ACHN (cell line): Measurements from ENCODE around the gene DPYD.

Experiments used
- DNase-seq: peaks from one replicate; pipeline ENCODE4 v3.0.0-alpha.2; 2015
- in situ Hi-C: cut with HindIII; loops from 2 replicates; pipeline ENCODE4 v1.10.0; 2017; ENCODE audit warnings: low sequenced_read_pairs, low pct_ligation_motif_present, low pct_unique_long_range_greater_than_20kb

Gene DPYD

DNA sequence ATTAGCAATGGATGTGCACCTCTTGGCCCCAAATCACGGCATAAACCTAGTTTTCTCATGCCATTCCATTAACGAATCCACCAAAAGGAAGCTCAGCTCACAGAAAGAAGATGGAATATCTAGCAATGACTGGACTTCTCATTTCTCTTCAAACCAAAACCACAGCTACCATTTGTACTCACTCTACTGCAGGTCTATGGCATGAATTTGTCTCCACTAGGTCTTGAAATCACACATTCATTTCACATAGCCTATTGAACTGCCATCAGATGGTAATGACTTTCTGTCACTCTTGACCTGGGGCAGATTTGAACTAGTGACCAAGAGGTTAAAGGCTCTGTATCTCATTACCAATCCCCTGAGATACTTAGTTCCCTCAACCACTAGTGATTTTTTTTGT, 382.7 kb downstream of the DPYD start:
- DNase-seq, result no peak
- in situ Hi-C loops, result no loop called here

DNA sequence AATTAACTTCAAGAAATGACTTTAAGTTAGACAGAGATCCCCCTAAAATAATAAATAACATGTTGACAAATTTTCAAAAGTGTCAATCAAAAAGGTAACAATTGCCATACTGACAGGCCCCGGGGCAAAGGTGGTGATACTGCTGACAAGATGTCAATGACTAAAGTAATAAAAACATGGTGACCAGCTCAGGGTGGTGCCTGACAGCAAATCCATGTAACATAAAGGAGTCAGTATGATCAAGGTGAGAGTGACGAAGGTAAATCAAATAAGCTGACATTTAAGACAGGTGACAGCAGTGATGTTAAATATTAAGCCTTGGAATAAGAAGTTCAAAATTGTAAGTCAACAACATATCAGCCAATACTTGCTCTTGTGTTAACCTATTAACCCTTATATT, 387.5 kb downstream of the DPYD start:
- in situ Hi-C loops, result no loop called here
- DNase-seq, result no peak

DNA sequence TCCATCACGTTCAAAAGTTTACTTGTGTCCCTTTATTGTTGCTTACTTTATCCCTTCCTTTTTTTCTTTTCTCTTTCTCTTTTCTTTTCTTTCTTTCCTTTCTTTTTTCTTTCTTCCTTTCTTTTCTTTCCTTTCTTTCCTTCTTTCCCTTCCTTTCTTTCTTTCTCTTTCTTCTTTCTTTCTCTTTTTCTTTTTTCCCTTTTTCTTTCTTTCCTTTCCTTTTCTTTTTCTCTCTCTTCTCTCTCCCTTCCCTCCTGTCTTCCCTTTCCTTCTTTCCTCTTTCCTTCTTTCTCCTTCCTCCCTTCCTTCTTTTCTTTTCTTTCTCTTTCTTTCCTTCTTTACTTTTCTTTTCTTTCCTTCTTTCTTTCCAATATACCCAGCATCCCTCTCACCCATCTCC, 391.2 kb downstream of the DPYD start:
- in situ Hi-C loops, result no loop called here
- DNase-seq, result no peak

DNA sequence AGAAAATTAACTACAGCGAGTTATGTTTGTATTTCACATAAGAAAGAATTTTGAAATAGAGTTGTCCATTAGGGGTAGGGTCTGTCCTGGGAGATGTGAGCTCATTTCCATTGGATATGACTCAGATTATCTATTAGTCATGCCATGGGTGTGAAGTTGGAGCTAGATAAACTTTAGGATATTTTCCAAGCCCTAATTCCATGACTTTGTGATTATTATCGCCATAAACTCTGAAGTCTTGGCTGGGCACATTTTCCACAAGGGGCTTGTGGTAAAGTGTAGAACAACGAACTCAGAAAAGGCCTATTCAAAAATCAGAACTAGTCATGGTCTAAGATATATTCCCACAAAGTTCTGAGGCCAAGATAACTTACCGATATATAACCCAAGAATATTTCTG, 396.6 kb downstream of the DPYD start:
- in situ Hi-C loops, result no loop called here
- DNase-seq, result no peak

DNA sequence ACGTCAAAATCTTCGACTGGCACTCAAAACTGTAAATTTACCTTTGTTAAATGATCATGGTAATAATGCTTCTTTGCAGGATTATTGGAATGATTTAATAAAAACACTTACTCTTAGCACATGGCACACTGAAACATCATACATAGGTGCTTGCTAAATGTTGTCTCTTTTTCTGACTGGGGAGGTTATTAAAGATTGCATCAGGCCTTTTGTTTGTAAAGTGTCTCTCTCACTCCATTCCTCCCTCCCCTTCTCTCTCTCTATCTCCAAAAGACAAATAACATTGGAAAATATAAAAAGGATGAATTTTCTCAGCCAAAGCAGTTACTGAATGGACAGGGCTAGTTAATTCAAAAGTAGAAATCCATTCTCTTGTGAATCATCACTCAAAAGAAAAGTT, 404.2 kb downstream of the DPYD start:
- in situ Hi-C loops, result no loop called here
- no peak for DNase-seq

DNA sequence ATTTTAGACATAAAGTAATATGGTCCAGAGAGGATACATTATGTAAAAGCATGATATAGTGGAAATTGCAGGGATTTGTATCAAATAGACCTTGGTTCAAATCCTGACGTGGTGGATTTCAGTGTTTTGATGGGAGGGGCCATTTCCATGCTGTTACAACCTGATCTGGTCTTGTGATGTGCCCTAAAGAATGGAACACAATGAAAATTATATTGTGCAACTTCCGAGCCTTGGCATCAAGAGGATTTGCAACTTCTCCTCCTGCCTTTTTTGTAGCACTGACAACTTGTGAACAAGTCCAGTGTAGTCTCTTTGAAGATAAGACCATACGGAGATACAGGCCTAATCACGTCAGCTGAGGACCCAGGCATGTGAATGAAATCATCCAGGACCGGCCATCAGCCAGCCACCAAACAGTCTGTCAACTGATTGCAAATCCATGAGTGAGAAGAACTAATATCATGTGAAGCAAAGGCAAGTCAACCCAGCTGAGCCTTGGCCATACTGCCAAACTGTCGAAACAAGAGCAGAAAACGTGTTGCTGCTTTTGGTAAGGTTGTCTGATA, 412.1 kb downstream of the DPYD start:
- in situ Hi-C loops, result no loop called here

DNA sequence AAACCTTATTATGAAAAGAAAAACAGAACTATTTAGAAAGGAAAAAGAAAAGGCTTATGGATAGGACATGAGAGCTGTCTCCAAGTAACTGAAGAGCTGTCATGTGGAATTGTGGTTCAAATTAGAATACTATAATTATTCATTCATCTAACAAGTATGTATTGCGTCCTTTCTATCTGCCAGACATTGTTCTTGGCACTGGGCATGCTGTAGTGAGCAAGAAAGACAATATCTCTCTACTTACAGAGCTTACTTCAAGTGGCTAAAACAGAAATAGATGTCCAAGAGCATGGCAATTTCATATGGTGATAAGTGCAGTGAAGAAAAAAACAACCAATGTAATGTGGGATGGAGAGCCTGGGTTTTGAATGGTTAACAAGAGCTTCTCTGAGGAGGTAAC, 413.0 kb downstream of the DPYD start:
- in situ Hi-C loops, result no loop called here
- no peak for DNase-seq

More for the DNA sequence above, 412.1 kb downstream of the DPYD start:
- no peak for DNase-seq

DNA sequence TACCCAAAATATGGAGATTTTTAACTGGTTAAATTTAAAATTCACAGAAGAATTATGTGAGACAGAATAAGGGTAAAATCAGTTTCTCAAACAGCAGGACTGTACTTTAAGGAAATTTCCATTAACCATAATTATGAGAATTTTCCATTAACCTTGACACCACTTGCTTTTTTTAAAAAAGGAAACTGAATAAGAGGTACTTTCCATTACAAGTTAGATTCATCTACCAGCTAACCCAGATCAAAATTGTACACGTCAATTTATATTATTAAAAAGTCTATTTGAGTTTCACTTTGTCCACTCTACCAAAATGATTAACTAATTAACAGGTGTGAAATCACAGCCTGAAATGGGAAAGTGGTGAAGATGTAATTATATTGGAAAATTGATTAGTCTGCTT, 414.5 kb downstream of the DPYD start:
- no peak for DNase-seq
- in situ Hi-C loops, result no loop called here

DNA sequence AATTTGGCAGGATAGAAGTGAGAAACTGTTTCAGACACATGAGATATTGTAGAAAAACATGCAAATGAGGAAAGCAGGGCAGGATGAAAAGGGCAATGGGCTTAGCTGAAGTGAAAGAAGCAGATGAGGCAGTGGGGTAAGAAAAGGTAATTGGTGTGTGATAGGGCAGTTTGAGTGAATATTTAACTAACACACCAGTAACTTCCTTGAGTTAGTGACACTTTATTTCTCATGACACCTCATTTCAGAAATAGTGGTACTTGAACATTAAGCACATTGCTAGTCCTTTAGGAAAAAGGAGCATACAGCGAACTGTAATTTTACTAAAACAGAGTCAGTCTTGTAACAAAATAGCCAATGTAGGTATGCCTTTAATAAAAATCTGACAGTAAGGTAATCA, 415.0 kb downstream of the DPYD start:
- no peak for DNase-seq
- in situ Hi-C loops, result no loop called here

DNA sequence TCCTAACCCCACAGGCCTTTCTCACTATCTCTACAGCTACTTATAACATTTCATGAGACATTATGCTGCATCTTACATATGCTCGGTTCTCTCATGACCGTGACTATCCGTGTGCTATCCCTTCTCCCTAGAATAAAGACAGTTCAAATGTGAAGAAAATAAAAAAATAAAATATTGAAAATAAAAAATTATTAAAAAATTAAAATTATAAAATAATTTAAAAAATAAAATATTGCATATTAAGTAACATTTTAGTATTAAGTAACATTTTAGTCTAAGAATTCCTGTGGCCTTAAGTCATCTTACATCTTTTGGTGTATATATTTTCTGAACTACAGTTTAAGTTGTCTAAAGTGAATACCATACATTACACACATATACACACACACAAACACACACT, 415.5 kb downstream of the DPYD start:
- DNase-seq, result no peak
- in situ Hi-C loops, result no loop called here

DNA sequence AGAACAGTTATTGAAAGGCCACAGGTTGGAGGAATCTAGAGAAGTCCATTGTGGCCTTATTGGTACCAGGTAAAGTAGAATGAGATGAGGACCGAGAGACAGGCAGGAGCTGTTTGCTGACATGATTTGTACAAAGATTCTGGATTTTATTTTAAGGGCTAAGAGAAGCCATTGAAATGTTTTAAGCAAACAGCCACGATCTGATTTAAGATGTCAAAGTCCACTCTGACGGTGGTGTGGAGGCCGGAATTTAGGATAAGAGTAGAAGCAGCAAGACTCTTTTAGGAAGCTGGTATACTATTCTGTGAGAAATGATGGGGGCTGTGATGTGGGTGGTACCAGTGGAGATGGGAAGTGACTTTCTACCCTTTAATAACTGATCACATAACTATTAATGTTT, 418.5 kb downstream of the DPYD start:
- in situ Hi-C loops, result no loop called here
- DNase-seq, result no peak

DNA sequence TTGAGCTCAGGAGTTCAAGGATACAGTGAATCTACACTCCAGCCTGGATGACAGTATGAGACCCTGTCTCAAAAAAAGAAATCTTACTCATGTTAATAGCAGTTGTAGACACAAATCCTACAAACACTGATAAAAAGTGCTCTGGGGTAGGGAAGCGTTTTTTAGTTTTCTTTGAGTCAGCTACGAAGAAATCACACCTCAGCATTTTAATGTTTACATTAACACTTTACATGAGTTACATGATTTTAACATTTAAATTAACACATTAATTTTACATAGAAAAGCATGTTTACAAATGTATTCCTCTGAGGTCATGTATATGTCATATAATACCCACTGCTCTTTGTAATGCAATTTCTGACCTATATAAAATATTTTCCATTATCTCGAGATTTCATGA, 419.2 kb downstream of the DPYD start:
- in situ Hi-C loops, result no loop called here
- DNase-seq, result no peak

DNA sequence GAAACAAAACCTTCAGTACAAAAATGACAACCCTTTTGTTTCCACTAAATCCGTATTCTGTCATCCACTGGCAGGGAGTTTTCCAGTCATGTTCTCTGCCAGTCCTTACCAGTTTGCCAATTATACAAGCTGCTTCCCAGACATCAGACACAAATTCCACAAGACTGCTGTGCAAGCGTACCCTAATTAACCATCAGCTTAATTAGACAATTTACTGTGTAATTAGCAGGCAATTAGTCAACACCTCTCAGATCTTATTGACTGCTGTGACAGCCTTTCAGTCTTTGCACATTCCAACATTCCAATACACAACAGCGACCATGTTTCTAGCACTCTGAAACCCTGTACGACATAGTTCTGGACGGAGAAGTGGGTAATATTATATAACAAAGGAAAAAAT, 420.1 kb downstream of the DPYD start:
- in situ Hi-C loops, result no loop called here
- no peak for DNase-seq

DNA sequence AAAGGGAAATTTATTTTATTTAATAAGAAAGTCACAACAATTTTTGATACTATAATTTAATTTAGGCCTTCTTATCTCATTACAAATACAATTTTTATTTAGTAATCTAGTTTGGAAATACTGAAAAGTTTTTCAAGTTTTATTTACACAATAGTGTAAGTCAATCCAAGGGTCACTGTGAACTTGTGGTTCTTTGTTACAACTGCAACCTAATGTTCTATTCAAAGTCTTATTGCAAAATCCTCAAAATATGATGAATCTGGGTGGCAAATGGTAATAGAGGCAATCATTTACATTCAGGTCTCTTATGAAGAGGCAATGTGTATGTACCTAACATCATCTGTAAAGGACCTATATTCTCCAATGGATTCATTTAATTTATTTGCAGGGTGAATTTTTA, 421.2 kb downstream of the DPYD start:
- in situ Hi-C loops, result no loop called here
- DNase-seq, result no peak

DNA sequence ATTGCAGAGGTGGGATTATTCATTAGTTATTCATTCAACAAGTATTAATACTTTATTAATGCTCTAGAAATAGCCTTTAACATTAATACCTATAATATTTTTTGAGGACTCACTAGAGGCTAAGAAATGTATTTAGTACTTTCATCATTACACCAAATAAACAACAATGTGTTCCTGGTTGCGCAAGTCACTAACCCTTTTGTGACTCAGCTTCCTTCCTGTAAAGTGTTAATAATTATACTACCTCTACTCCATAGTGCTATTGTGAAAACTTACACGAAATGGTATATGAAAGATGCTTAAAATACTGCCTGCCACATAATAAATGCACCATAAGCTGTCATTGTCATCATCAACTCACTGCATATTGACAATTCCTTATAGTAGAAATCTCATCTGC, 431.0 kb downstream of the DPYD start:
- DNase-seq, result peak; percentile 40
- in situ Hi-C loops, result no loop called here

DNA sequence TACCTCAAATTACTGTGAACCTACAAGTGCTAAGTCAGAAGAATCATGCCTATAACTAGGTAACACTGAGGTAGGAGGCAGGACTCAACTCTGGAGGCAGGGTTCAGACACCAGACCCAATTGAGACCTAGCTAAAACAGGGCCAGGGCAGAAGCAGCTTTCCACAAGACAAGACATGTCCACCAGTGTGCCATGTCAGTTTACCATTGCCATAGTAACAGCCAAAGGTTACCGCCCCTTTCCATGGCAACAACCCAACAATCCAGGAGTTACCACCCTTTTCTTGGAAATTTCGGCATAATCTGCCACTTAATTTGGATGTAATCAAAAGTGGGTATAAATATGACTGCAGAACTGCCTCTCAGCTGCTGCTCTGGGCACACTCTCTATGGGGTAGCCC, 432.3 kb downstream of the DPYD start:
- DNase-seq, result no peak
- in situ Hi-C loops, result no loop called here

DNA sequence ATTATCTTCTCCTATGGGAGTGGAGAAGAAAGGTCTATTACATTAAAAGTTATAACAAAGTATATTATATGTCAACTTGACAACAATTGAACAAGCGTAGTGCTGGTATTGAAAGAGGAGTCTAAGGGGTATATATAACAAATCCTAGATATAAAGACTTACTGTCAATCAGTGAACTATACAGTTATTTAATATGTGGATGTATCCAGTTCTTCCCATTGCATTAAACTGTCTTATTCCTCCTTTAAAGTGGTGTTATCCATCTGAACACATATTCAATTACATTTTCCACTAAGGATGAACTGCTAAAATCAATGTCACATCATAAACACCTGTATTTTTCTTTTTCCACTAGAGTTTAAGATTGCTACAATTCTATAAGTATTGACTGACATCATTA, 438.8 kb downstream of the DPYD start:
- in situ Hi-C loops, result no loop called here
- DNase-seq, result no peak

DNA sequence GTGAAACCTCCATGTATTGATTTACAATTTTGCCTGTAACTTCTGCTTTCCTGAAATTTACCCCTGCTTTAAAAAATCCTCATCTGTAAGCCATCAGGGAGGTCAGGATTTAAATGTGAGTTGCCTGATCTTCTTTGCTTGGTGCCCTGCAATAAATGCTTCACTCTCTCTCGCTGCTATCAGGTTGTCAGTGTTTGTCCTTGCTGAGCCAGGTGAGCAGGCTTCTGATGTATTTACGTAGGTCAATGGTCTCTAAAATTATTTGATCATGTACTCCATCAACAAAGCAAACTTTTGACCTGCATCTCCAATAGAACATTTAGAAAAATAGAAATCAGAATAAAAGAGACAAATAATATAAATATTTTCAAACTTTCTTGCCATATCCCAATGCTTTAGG, 453.4 kb downstream of the DPYD start:
- no peak for DNase-seq
- in situ Hi-C loops, result no loop called here

DNA sequence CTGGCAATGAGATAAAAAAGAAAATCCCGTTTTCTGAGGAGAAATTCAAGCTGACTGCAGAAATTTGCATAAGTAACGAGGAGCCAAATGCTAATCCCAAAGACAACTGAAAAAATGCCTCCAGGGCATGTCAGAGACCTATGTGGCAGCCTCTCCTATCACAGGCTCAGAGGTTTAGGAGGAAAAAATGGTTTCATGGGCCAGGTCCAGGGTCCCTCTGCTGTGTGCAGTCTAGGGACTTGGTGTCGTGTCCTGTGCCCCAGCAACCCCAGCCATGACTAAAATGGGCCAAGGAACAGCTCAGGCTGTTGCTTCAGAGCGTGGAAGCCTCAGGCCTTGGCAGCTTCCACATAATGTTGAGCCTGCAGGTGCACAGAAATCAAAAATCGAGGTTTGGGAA, 456.5 kb downstream of the DPYD start:
- no peak for DNase-seq
- in situ Hi-C loops, result no loop called here

DNA sequence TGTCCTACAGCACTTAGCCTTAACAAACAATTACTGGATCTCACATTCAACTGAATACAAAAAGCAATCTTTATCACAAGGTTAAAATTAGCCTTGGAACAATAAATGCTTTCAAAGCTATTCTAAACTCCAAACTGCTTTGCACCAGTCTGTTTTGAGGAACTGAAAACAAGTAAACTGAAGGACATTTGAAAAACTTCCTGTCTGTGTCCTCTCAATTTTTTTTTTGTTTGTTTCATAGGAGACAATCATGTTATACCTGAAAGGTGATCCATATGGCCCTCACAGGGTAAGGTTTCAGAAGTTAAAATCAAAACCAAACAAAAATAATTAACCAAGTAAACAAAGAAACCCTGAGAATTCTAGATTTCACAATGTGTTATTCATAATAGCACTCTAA, 459.1 kb downstream of the DPYD start:
- DNase-seq, result no peak
- in situ Hi-C loops, result no loop called here

DNA sequence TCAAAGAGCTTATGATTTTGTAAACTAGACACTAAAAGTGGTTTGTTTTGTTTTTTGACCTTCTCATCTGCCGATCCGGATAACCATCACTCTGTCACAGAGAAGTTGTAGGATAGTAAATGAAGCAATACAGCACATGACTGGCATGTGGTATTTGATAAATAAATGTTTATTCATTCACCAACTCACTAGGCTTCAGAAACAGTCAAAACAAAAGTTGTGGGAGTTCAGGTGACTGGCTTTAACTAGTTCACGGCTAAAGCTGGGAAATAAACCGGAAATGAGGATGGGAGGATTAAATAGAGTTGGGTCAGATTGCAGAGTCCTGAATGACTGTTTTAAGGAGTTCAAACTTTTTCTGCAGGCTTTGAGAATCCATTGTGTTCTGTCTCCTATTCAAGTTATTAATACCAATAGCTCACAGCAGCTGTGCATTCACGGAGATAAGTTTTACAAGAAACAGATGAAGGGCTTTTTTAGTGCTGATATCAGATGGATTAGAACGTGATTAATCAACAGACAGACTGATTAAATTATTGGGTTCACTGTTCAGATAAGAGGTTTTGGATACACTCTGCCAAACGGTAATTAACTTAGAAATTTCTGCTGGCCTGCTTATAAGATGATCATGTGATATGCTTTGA, 463.3 kb downstream of the DPYD start:
- in situ Hi-C loops, result no loop called here
- no peak for DNase-seq
